NCI-H146 (cell line): ENCODE results near the gene PLAC1.

Source experiments
- DNase-seq: peaks from one replicate; lab custom pipeline; 2025; lab: John Stamatoyannopoulos, UW

PLAC1 gene

GRCh38 chrX:134543288-134543687, 115.0 kb downstream of the PLAC1 start:
- DNase-seq = no peak

- DNase-seq = no peak
These were observed 115.8 kb downstream of the PLAC1 start for GRCh38 chrX:134542485-134542884.

- DNase-seq = no peak
These were observed 116.4 kb downstream of the PLAC1 start for GRCh38 chrX:134541906-134542305.

GRCh38 chrX:134538316-134538715, 120.0 kb downstream of the PLAC1 start:
- DNase-seq = no peak

- no peak for DNase-seq
These were observed 120.9 kb downstream of the PLAC1 start for GRCh38 chrX:134537179-134537955.

- no peak for DNase-seq
These were observed 124.3 kb downstream of the PLAC1 start for GRCh38 chrX:134533952-134534351.

GRCh38 chrX:134533352-134533751, 124.9 kb downstream of the PLAC1 start:
- no peak for DNase-seq

- no peak for DNase-seq
These were observed 127.4 kb downstream of the PLAC1 start for GRCh38 chrX:134530845-134531244.

GRCh38 chrX:134529481-134529880, 128.8 kb downstream of the PLAC1 start:
- no peak for DNase-seq

- no peak for DNase-seq
These were observed 129.3 kb downstream of the PLAC1 start for GRCh38 chrX:134528960-134529359.

- DNase-seq = no peak
These were observed 131.9 kb downstream of the PLAC1 start for GRCh38 chrX:134526399-134526798.

GRCh38 chrX:134525086-134525792, 133.0 kb downstream of the PLAC1 start:
- no peak for DNase-seq

- no peak for DNase-seq
These were observed 134.1 kb downstream of the PLAC1 start for GRCh38 chrX:134524181-134524580.

GRCh38 chrX:134520860-134521390, 137.3 kb downstream of the PLAC1 start:
- peak; percentile 24 for DNase-seq
